AG09309 (cell line): ENCODE data around the gene RP9.
A peak's percentile ranks its signal among the peaks of the same experiment; 100 is the strongest.

Source experiments
- DNase-seq: peaks from one replicate; pipeline ENCODE4 v3.0.0-alpha.2; 2010; ENCODE audit warnings: low read depth
- H3K4me3 ChIP-seq: 2 replicates; pipeline ENCODE4 v1.5.1; 2011; ENCODE audit warnings: mild to moderate bottlenecking, low read depth, low read length, moderate library complexity; ENCODE audit not compliant: control insufficient read depth
- CTCF ChIP-seq: IDR thresholded peaks from 2 replicates; pipeline ENCODE4 v1.5.1; 2011; ENCODE audit warnings: mild to moderate bottlenecking, low read depth, low read length, inconsistent platforms; ENCODE audit not compliant: insufficient read depth, control insufficient read depth; ENCODE audit errors: missing control alignments

RP9 gene

DNA sequence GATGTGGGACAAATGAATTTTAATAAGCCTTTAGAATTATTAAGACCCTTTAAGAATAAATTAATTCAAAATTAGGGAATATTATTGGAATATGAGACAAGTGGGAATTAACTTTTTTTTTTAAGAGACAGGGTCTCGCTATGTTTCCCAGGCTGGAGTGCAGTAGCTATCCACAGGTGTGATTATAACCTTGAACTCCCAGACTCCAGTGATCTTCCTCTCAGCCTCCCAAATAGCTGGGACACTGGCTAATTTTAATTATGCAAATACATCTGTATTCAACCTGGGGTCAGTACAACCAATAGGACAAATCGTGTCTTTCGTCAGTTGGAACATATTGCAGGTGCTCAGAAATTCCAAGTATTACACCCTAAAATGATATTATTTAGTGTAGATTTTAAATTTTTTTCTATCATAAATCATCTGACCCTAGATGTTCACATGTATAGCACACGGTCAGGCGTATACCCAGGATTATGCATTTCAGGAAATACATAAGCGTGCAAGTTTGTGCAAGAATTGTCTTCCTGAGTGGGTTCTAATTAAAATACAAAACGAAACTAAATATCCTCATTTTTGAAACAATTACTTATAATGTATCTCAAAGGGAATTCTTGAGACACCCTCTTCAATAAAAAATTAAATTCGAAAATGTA is 47.8 kb downstream of the RP9 start:
- no peak for TF ChIP-seq CTCF
- no peak for DNase-seq
- H3K4me3 ChIP-seq: peak overlapping the region; percentile 63

GRCh38 chr7:33059635-33060034 is 49.6 kb downstream of the RP9 start:
- no peak for TF ChIP-seq CTCF
- no peak for DNase-seq
- no peak overlapping the region for H3K4me3 ChIP-seq

DNA sequence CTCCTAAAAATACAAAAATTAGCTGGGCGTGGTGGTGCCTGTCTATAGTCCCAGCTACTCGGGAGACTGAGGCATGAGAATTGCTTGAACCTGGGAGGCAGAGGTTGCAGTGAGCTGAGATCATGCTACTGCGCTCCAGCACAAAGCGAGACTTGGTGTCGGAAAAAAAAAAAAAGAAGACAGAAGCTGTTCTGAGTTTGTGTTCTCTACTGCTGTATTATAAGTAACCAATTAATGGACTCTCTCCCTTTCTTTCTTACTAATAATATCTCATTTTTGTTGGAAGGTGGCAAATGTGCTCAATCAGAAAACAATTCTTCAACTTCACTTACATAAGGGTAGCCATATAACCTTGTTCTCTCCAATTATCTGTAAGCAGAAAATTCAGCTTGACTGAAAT is 54.0 kb downstream of the RP9 start:
- H3K4me3 ChIP-seq: no peak overlapping the region
- no peak for TF ChIP-seq CTCF

DNA sequence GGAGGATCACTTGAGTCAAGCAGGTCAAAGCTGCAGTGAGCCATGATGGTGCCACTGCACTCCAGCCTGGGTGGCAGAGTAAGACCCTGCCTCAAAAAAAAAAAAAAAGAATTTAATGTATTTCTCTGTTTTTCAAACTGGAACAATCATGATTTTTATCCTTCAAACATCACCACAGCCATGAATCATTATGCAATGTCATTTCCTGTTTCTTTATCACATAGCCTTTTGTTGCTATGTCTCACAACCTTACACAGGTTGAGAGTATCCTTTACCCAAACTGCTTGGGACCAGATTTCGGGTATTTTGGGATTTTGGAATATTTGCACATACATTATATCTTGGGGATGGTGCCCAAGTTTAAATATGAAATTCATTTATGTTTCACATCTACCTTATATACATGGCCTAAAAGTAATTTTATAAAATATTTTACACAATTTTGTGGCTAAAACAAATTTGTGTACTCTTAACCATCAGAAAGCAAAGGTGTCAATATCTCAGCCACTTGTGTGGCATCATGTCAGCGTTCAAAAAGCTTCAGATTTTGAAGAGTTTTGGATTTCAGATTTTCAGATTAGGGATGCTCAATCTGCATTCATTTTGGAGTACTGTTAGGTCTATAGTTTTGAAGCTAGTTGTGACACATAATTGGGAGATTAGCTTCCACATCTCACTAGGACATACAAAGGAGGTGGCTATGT is 54.8 kb downstream of the RP9 start:
- TF ChIP-seq CTCF: no peak
- H3K4me3 ChIP-seq: no peak overlapping the region
- no peak for DNase-seq

More for the DNA sequence above, 54.0 kb downstream of the RP9 start:
- DNase-seq: no peak

DNA sequence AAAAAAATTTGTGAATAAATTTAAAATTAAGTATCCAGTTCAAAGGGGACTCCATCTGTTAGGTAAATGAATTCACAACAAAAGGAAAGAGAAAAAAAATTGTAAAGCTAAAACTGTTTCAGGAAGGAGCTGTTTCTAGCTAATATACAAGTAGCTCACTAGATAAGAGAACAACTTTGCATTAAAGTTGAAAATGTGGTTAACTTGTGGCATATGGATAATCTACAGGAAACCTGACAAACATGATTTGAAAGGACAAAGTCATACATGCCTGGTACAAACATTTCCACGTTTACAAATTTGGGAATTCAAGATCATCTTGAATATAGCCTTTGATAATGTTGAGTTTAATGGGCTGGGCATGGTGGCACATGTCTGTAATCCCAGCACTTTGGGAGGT is 55.5 kb downstream of the RP9 start:
- H3K4me3 ChIP-seq: no peak overlapping the region
- TF ChIP-seq CTCF: no peak
- no peak for DNase-seq

GRCh38 chr7:33050535-33051318 is 58.5 kb downstream of the RP9 start:
- no peak overlapping the region for H3K4me3 ChIP-seq
- DNase-seq: peak; percentile 14
- peak; percentile 53 for TF ChIP-seq CTCF
